Stimulated activated CD8-positive, alpha-beta memory T cell treated with anti-CD3 and anti-CD28 coated beads, Interleukin-7, amount 100 ng/mL, for 4 hours (primary cell): ENCODE data around the gene GNB1L.
"Not testable (repeated sequence)": the region's sequence is repeated elsewhere in the genome, so short reads cannot be mapped to it uniquely, and the experiment has no call there.

Experiments used
- DNase-seq, 2 donors: peaks; one replicate each; pipeline ENCODE4 v3.0.0-alpha.2; 2020; ENCODE audit warnings: low read depth in 2 of 2

Gene GNB1L

GRCh38 chr22:19889951-19890350 lies 35.3 kb upstream of the GNB1L start:
- no peak for DNase-seq

GRCh38 chr22:19888131-19888746 lies 33.6 kb upstream of the GNB1L start:
- no peak for DNase-seq

DNA sequence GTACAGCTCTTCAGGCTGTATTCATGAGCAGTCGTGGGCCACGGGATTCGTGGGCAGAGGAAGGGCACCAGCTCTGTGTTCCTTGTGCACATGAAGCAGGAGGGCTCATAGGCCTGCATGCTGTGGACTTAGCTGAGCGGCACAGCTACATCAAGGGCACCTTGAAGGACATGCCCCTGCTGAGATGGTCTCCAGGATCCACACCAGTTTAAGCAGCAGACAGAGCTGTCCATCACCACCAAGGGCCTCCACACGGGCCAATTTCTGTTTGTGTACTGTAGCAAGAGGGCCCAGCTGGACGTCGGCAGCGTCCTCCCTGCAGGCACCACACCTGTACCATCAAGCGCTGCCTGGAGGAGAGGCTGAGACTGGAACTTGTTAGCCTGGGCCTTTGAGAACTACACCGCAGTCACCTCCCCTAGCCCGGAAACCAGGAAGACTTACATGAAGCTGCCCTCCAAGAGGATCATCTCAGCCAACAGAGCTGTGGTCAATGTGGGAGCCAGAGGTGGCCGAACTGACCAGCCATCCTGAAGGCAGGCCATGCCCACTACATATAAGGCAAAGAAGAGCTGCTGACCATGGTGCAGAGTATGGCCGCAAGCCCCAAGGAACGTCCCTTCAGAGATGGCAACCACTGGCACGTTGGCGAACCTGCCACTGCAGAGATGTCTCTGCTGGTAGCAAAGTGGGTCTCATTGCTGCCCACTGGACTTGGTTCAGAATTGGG lies 32.7 kb upstream of the GNB1L start:
- DNase-seq, result peak in 1 of 2 donors; percentile 24

DNA sequence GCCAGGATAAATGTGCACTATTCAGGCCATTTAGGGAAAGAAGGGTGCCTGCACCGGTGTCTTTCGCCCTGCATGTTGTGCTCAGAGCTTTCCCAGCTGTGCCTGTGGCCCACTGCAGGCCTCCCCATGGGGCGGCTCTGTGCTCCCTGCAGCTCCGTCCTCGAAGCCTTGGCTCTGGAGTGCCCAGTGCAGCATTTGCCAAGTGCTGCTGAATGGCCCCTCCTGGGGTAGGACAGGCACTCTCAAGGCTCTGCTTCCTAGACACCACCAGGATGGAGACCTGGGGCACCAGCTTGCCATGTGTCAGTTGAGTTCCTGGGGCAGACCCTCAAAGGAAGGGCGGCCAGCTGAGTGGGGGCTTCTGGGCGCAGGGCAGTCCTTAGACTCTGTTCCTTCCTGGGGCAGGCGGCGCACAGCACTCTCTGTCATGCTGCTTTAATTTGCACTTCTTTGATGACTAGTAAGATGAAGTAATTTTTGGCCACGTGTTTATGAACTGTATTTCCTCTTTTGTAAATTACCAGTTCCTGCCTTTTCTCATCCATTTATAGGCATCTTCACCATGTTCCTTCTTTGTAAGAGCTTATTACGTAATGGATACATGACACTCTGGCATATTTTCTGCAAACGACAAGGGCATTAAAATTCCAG lies 32.1 kb upstream of the GNB1L start:
- DNase-seq, result peak in 1 of 2 donors; percentile 23

GRCh38 chr22:19885841-19886592 lies 31.3 kb upstream of the GNB1L start:
- DNase-seq, result no peak

DNA sequence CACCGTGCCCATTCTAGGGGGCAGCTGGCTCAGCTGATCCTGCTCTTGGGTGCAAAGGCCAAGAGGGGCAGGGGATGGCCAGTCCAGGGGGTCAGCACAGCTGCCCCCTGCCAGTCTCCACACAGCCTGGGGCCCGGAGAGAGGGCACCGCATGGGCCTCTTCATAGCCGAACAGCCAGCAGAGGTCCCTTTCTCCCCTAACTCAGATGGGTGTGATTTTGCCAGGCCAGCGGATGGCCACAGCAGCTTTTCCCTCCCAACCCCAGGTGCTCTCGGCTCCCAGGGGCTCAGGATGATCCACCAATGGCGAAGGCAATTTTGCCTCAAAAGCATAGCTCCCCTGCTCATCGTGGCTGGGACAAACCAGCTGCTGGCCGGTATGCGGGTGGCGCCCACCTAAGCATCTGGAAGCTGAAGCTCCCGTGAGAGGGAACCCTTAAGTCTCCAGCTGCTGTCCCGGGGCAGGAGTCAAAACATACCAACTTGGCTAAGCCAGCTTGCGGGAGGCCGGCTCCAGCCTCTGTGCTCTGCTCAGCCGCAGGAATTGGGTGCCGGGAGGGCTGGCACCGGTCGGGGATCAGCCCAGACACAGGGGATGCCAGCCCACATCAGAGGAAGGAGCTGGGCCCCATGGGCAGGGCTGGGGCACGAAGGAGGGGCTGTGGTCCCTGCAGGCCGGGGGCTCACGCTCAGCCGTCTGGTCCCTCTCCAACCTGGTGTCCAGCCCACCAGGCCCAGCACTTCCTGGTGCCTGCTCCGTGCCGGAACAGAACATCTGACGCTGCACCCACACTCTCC lies 30.5 kb upstream of the GNB1L start:
- no peak for DNase-seq

DNA sequence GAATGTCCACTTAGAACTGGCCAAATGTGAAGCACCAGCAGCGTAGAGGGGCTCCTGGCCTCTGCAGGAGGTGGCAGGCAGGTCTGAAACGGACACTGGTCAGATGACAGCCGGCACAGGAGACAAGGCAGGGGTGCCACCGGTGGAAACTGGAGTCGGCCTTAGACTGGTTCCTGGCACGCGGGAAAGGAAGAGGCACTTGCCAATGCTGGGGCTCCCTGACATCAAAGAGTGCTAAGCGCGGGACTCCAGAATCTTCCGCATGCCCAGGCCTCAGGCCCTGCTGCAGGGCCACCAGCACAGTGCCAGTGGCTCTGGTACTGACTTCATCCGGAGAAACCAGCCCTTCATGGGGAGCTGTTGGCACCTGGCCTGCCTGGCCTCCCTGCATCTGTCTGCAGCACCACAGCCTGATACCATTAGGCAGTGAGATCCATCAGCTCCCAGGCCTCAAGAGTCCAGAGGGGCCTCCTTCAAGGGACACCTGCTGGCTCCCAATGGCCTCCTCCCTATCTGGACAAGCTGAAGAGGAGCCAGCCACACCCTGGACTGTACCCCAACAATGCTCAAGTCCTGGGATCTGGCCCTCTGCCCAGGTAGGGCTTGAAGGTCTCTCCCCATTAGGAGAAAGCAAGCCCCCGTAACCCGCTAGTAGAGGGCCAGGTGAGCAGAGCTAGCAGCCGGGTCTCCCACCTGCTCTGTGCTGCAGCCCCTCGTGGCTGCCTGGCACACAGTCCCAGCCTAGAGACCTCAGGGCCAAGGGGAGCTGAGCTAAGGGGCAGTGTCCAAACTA lies 29.7 kb upstream of the GNB1L start:
- no peak for DNase-seq

DNA sequence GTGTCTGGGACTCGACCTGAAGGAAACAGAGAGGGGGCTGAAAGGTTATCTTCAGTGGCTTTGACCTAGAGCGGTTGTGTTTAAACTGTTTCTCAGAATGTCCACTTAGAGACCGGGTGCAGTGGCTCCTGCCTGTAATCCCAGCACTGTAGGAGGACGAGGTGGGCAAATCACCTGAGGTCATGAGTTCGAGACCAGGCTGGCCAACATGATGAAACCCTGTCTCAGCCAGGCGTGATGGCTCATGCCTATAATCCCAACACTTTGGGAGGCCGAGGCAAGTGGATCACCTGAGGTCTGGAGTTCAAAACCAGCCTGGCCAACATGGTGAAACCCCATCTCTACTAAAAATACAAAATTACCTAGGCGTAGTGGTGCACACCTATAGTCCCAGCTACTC lies 28.8 kb upstream of the GNB1L start:
- DNase-seq, result not testable (repeated sequence)

DNA sequence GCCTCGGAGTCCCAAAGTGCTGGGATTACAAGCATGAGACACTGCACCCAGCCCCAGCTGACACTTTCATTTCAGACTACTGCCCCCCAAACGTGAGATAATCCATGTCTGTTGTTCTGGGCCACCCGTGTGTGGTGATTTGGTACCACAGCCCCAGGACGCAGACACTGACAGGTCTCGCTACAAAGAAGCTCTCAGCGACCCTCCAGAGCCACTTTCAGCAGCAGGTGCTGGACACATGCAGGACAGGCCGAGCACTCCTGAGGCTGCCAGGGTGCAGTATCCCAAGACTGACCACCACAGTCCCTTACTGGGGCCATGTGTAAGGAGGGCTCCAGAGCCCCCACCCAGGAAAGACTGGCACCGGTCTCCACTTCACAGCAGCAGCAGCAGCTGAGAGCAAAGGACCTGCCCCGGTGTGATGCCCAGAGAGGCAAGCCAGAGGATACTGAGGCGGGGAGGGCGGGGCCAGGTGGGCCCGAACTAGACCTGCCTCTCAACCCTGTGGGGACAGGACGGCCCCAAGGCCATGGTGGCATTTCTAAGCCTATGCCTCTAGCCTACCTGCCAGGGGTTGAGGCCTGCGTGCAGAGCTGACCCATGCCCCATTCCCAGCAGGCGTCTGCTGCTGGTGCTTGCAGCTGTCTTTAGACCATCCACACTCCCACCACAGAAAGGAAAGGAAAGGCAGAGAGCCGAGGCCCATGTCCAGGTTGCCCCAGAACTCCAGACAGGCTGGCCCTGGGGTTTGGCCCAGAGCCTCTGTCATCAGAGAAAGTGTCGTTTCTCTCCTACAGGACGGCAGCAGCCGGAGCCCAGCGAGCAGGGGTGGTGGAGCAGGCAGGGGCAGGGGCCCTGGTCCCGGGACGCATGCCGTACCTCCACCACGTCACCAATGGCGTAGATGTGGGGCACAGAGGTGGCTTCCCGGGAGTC lies 28.0 kb upstream of the GNB1L start:
- DNase-seq, result no peak

GRCh38 chr22:19880786-19881569 lies 26.3 kb upstream of the GNB1L start:
- DNase-seq, result no peak

DNA sequence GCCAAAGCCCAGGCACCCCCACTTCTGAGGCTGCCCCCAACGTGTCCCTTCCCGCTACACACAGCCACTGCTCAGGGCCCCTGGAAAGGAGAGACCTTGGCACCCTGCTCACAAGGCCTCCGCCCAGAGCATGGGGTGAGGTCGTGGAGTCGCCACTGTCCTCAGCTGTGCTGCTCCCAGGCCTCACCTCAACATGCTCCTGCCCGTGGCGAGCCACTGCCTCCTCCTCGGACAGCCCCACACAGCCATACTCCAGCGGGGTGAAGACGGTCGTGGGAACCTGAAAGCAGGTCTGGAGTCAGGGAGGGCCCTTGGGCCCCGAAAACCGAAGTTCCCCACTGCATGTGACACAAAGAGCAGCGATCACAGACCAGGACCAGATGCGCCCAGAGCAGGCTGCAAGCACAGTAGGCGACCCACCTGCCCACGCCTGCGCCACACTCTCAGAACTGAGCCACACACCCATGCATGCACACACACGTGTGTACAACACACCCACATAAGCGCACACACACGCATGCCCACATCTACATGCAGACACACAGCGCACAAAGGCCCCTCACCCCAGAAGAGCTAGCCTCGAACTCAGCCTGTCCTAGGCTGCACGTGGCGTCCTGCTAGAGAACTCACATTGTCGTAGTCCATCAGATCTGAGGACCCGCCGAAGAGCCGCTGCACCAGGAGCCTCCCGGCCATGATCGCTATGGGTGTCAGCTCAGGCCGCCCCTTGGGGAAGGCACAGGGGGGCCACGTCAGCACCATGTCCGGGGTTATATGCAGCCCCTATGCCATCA lies 25.5 kb upstream of the GNB1L start:
- no peak for DNase-seq

- no peak for DNase-seq
Observed at GRCh38 chr22:19879643-19879991, 24.9 kb upstream of the GNB1L start.

DNA sequence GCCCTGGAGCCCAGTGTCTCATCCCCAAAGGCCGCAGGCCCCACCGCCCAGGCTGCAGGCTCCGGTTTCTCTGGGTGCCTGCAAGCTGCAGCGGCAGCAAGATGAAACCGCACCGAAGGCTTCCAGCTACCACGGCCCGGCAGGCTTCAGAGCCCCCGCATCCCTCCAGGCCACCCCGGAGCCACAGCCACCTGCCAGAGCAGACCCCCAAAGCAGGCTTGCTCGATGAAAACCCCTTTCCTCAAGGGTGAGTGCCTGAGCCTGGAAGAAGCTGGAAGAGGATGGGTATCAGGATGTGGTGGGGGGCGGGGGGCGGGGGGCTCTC lies 24.5 kb upstream of the GNB1L start:
- DNase-seq, result no peak

- no peak for DNase-seq
Observed at GRCh38 chr22:19878461-19879245, 24.0 kb upstream of the GNB1L start.

DNA sequence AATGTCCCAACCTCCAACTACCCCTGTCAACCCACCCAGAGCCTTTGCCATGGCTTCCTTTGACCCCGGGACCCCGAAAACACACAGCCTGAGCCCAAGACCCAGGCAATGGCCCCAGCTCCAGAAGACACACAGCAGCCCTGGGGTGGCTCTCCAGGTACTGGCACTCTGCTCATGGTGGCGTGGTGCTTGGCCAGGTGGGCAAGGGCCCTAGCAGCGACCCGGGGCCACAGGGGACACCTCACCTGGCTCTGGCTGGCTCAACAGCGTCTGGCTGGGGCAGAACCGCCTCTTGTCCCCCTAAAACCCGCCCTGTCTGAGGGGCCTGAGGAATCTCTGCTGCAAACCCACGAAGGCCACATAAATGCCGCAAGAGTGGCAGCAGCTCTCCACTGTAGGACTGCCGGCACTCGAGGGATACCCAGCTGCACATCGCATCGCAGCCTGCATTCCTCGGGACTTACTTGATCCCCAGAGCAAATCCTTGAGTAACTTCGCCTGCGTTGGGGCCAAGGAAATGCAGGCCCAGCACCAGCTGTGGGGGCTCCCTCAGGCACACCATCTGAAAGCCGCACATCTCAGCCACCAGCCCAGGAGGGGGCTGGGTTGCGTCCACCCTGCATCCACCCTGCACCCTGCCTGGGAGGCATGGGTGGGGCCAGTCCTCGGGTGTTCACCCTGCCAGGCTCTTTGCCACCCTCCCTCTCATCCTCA lies 23.1 kb upstream of the GNB1L start:
- DNase-seq, result no peak

- no peak for DNase-seq
Observed at GRCh38 chr22:19876941-19877625, 22.4 kb upstream of the GNB1L start.
